Measurements from ENCODE around the gene IGFBP6. TPM values are rescaled to one million over a fixed set of nuclear protein-coding genes. Genes with fewer than 3 reads are reported as not detected.

The IGFBP6 gene
- total RNA-seq, 1 experiment from 2014 or later: 4.2 TPM

DNA sequence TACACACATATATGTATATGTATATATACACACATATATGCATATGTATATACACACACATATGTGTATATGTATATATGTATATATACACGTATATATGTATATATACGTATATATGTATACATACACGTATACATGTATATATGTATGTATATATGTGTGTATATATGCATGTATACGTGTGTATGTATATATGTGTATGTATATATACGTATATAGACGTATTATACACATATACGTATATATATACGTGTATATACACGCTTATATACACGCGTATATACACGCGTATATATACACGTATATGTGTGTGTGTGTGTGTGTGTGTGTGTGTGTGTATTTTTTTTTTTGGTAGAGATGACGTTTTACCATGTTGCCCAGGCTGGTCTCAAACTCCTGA lies 50.2 kb downstream of the IGFBP6 start:
- Histone ChIP-seq H3K4ac (ENCODE audit: low read depth, low read length) (no peak overlapping the region), H2BK120ac (ENCODE audit: low read depth, low read length, poor library complexity, severe bottlenecking) (no peak overlapping the region), H3K18ac (ENCODE audit: insufficient read length, low read depth, low read length) (no peak overlapping the region), H2AFZ (ENCODE audit: low read length) (no peak overlapping the region), H3K79me1 (ENCODE audit: insufficient read depth, low read depth, low read length, poor library complexity, severe bottlenecking) (no peaks in the 10 kb centered on the region), H3K9ac (ENCODE audit: extremely low read depth, insufficient read length, low read length) (no peak overlapping the region), H3K9me3 (ENCODE audit: control insufficient read depth, low read depth, low read length) (no peaks in the 10 kb centered on the region), H3K4me1 (ENCODE audit: insufficient read depth, low read length) (no peaks in the 10 kb centered on the region; the same call in 1 of the 2 replicates), H2BK5ac (ENCODE audit: insufficient read length, low read length) (no peak overlapping the region), H3K4me2 (ENCODE audit: insufficient read depth, insufficient read length, low read length) (no peak overlapping the region), H3K27me3 (ENCODE audit: insufficient read depth, low read length) (no peaks in the 10 kb centered on the region), H3K79me2 (ENCODE audit: insufficient read depth, low read length) (no peaks in the 10 kb centered on the region), H4K91ac (ENCODE audit: insufficient read length, low read depth, low read length) (no peak overlapping the region), H2BK20ac (ENCODE audit: low read depth, low read length, poor library complexity, severe bottlenecking) (no peak overlapping the region), H4K8ac (replicated peaks; ENCODE audit: insufficient read length, low read depth, low read length) (no peak overlapping the region), H3K23ac (ENCODE audit: insufficient read length, low read depth, low read length) (no peak overlapping the region), H2BK15ac (ENCODE audit: low read depth, low read length) (no peak overlapping the region), H3K56ac (ENCODE audit: insufficient read length, low read depth, low read length) (no peak overlapping the region), H3K27ac (ENCODE audit: insufficient read length, low read depth, low read length) (no peak overlapping the region), H2AK5ac (ENCODE audit: insufficient read length, low read length) (no peak overlapping the region), H4K20me1 (ENCODE audit: control insufficient read depth, insufficient read depth, insufficient read length) (no peaks in the 10 kb centered on the region), H4K5ac (ENCODE audit: insufficient read length, low read depth, low read length) (no peak overlapping the region), H3K23me2 (ENCODE audit: insufficient read length, low read depth, low read length, poor library complexity, severe bottlenecking) (no peaks in the 10 kb centered on the region), H3K14ac (ENCODE audit: insufficient read depth, low read length) (no peak overlapping the region), H3T11ph (ENCODE audit: low read length) (no peak overlapping the region), H2BK12ac (ENCODE audit: insufficient read length, low read depth, low read length) (no peak overlapping the region)
- H3K4me3 Mint-ChIP-seq: no peak overlapping the region
- H3K9me3 Mint-ChIP-seq: no peaks in the 10 kb centered on the region
- TF ChIP-seq, protein P1, sequence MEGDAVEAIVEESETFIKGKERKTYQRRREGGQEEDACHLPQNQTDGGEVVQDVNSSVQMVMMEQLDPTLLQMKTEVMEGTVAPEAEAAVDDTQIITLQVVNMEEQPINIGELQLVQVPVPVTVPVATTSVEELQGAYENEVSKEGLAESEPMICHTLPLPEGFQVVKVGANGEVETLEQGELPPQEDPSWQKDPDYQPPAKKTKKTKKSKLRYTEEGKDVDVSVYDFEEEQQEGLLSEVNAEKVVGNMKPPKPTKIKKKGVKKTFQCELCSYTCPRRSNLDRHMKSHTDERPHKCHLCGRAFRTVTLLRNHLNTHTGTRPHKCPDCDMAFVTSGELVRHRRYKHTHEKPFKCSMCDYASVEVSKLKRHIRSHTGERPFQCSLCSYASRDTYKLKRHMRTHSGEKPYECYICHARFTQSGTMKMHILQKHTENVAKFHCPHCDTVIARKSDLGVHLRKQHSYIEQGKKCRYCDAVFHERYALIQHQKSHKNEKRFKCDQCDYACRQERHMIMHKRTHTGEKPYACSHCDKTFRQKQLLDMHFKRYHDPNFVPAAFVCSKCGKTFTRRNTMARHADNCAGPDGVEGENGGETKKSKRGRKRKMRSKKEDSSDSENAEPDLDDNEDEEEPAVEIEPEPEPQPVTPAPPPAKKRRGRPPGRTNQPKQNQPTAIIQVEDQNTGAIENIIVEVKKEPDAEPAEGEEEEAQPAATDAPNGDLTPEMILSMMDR (conservative IDR thresholded peaks at IDR 0.05): no peak
- H3K27me3 Mint-ChIP-seq (ENCODE audit: low read depth): peaks cover 24% of the 10 kb centered on the region
- H3K4me1 Mint-ChIP-seq: peaks cover 0 to 4% of the 10 kb centered on the region in 2 experiments; a peak in 2 of 4 replicates
- no CpG with 5 or more reads among the region's 15 CpGs for WGBS (ENCODE audit: extremely low coverage, insufficient read length, low lambda C conversion rate)
- H3K36me3 Mint-ChIP-seq (ENCODE audit: insufficient read depth in 1 of 3, low read depth in 3 of 3): no peaks in the 10 kb centered on the region
- no peak overlapping the region for H3K27ac Mint-ChIP-seq
- no peak for DNase-seq
